C4-2B (cell line): ENCODE data around the gene CREB5.

ENCODE experiments used
- H3K27ac ChIP-seq: fragments of 450-650 bp; 2 replicates; pipeline ENCODE4 v1.5.1; 2017
- ZFX ChIP-seq: fragments of 450-650 bp; IDR thresholded peaks from 2 replicates; pipeline ENCODE4 v1.6.1; 2017
- TF ChIP-seq, protein P1 (sequence below): fragments of 450-650 bp; conservative IDR thresholded peaks from 2 replicates; pipeline ENCODE4 v1.5.1; 2017; ENCODE audit warnings: mild to moderate bottlenecking

The CREB5 gene

DNA sequence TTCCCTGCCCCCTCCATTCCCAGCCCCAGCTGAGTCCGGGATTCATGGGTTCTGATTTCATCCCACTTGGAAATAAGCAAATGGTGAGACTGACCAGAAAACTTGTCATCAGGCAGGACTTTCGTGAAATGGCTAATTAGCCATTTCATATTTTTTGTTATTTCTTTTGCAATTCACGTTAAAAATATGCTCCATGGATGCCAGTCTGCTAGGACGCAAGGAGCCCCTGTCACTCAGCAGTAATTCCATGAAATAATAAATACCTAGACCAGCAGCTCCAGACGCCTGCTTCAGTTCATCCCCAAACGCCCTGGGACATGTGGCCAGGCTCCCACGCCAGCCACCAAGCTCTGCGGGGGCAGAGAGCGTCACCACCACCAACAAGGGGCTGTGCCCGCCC lies 434.9 kb downstream of the CREB5 start:
- no peak overlapping the region for H3K27ac ChIP-seq
- TF ChIP-seq ZFX = no peak
- TF ChIP-seq, protein P1, sequence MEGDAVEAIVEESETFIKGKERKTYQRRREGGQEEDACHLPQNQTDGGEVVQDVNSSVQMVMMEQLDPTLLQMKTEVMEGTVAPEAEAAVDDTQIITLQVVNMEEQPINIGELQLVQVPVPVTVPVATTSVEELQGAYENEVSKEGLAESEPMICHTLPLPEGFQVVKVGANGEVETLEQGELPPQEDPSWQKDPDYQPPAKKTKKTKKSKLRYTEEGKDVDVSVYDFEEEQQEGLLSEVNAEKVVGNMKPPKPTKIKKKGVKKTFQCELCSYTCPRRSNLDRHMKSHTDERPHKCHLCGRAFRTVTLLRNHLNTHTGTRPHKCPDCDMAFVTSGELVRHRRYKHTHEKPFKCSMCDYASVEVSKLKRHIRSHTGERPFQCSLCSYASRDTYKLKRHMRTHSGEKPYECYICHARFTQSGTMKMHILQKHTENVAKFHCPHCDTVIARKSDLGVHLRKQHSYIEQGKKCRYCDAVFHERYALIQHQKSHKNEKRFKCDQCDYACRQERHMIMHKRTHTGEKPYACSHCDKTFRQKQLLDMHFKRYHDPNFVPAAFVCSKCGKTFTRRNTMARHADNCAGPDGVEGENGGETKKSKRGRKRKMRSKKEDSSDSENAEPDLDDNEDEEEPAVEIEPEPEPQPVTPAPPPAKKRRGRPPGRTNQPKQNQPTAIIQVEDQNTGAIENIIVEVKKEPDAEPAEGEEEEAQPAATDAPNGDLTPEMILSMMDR = no peak

DNA sequence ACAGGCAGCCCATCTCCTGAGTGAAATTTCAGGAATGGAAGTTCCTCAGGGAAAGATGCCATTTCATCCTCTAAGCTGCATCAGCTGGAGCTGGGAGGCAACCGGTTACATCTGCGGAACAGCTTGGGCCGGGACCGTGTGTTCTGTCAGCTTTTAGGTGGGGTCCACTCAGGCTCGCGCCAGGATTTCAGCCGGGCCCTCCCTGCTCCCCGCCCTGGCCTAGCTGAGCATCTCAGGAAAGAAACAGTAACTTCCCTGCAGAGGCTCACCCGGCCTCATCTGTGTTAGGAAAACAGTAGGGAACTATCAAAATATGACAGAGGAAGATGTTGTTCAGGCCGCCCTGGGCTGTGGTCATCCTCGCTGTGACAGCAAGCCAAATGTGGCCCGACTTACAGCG lies 435.4 kb downstream of the CREB5 start:
- H3K27ac ChIP-seq = no peak overlapping the region
- no peak for TF ChIP-seq ZFX
- TF ChIP-seq, protein P1 = no peak

DNA sequence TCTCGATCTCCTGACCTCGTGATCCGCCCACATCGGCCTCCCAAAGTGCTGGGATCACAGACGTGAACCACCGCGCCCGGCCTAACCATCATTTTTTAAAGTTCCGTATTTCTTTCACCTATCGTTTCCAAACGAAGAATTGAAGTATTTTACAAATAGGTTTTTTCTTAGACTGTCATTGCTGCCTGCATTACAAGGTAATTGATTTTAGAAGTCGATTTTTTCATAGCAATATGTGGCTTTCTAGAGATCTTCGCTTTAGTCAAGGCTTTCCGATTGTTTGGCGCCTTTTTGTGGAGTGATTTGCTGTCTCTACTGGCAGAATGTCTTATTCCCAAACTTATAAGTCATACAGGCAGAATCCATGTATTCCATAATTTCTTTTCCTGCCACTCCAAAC lies 436.6 kb downstream of the CREB5 start:
- H3K27ac ChIP-seq = no peak overlapping the region
- TF ChIP-seq, protein P1 = no peak
- no peak for TF ChIP-seq ZFX

DNA sequence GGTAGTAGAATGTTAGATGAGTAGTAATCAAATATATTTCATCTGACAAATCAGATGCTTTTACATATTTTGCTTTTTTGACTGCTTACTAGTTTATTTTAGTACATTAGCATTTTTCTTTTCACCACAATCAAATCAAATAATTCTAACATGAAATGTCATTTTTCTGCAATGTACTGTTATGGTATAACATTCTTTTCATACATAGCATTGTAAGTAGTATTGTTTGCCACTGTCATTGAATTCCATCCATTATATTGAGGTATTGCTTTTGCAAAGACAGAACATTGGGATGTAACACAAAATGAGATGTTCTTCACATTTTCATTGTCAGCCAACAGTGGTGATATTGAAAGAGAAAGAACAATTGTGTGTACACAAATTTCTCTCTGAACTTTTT lies 438.4 kb downstream of the CREB5 start:
- TF ChIP-seq, protein P1 = no peak
- no peak for TF ChIP-seq ZFX
- no peak overlapping the region for H3K27ac ChIP-seq

DNA sequence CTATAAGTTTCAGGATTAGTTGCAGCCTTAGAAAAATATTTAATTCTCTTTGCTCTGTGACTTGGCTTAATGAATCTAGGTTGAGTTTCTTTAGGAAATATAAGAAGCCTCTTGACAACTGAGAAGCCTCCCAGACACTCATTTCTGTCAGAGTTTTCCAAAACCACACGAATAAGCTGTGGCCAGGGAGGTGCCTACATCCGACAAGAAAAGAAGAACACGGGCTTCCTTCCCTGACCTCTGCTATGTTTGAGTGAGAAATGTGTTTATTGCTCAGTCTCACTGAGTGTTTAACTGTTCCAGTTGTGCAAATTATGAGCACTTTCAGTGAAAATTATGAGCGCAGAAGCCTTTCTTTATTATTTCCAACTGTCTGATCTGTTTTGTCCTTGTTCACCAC lies 440.8 kb downstream of the CREB5 start:
- TF ChIP-seq, protein P1 = no peak
- TF ChIP-seq ZFX = no peak
- no peak overlapping the region for H3K27ac ChIP-seq

DNA sequence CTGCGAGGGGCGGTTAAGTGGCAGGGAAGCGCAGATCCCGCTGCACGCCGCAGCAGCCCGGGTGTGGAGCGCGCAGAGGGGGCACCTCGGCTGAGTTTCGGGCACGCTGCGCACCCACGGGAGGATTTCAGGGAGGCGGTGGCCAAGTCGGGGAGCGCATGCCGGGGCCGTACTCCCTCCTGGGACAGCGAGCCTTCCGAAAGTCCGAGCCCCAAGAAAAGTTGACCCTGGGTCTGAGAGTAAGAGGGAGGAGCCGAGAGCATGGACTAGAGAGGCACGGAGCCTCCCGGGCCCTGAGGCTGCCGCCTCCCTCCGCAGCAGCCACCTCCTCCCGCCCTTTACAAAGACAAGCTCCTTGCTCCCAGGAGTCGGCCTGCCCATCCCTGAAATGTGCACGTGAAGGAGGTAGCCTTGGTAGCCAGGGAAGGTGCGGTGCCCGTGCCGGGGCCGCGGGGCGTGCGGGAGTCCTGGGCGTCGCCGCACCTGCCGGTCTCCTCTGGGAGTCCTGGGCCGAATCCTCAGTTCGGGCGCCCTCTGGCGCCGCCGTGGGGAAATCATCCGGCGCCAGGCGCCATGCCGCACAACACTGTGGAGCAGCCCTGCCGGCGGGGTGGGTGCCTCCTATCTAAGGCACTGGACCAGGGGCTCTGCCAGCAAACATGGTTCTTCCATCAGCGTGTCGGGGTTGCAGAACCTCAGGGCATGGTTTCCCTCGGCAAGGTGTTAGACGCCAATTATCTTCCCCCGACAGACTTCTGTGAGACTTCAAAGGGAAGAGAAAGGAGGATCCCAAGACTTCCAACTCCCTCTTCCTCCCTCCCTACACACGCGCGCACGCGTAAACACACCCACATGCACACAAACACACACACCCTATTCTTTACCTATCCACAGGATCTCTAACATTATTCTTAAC lies 441.8 kb downstream of the CREB5 start:
- TF ChIP-seq, protein P1 = peak; percentile 93
- no peak for TF ChIP-seq ZFX
- no peak overlapping the region for H3K27ac ChIP-seq

DNA sequence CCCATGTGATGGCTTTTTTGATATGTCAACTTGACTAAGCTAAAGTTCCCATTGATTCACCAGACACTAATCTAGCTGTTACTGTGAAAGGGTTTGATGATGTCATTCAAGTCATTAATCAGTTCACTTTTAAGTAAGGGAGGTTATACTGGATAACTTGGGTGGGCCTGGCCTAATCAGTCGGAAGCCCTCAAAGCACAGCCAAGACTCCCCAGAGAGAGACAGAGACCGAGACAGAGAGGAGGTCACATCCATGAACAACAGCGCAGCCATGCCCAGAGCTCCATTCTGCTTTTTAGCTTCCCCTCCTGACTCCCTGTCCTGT lies 442.4 kb downstream of the CREB5 start:
- H3K27ac ChIP-seq = no peak overlapping the region
- no peak for TF ChIP-seq ZFX
- TF ChIP-seq, protein P1 = no peak
